ENCODE measurements around the gene ZNF275.

DNA sequence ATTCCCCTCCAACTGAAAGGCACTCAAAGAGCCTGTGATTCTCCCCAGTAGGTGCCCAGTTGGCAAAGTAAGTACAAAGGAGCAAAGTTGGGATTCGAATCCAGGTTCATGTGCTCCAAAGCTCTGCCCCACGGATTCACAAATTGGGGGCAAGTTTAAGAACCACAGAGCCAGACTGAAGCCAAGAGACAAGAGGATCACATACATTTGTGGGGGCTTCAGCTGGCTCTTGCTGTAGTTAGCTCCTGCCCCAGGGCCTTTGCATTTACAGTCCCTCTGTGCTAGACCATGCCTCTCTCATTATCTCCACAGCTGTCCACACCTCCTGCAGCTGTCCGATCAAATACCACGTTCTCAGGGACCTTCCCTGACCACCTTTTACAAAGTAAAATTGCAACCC, 31.2 kb upstream of the ZNF275 start:
- TF ChIP-seq, protein P1, sequence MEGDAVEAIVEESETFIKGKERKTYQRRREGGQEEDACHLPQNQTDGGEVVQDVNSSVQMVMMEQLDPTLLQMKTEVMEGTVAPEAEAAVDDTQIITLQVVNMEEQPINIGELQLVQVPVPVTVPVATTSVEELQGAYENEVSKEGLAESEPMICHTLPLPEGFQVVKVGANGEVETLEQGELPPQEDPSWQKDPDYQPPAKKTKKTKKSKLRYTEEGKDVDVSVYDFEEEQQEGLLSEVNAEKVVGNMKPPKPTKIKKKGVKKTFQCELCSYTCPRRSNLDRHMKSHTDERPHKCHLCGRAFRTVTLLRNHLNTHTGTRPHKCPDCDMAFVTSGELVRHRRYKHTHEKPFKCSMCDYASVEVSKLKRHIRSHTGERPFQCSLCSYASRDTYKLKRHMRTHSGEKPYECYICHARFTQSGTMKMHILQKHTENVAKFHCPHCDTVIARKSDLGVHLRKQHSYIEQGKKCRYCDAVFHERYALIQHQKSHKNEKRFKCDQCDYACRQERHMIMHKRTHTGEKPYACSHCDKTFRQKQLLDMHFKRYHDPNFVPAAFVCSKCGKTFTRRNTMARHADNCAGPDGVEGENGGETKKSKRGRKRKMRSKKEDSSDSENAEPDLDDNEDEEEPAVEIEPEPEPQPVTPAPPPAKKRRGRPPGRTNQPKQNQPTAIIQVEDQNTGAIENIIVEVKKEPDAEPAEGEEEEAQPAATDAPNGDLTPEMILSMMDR (IDR thresholded peaks at IDR 0.05): no peak
- no peak for TF ChIP-seq EZH2phosphoT487 (IDR thresholded peaks at IDR 0.05)
- no peak for TF ChIP-seq EZH2 (IDR thresholded peaks at IDR 0.05)
